Gastrocnemius medialis (tissue), 4 donors: Measurements from ENCODE around the gene TGM2. TPM values are rescaled to one million over a fixed set of nuclear protein-coding genes. Genes with fewer than 3 reads are reported as not detected.

Experiments
- ATAC-seq, 2 donors: fragments of 150-250 bp; one replicate each; pipeline ENCODE4 v1.9.1; 2016
- DNase-seq, 2 donors: peaks; one replicate each; pipeline ENCODE4 v3.0.0-alpha.2; 2019
- H3K27ac ChIP-seq, 4 donors: fragments of 200-600 bp; sonication (generic); 1 replicate in 1 of 4; 2 replicates in 3 of 4; pipeline ENCODE4 v1.5.1; 2016 to 2018; ENCODE audit warnings: mild to moderate bottlenecking in 2 of 4, moderate library complexity in 1 of 4
- H3K27me3 ChIP-seq, 3 donors: fragments of 200-600 bp; sonication (generic) in 2 of 3; 1 replicate in 1 of 3; 2 replicates in 2 of 3; pipeline versions ENCODE4 v1.5.1 to v1.6.0; 2016 to 2019; ENCODE audit warnings: mild to moderate bottlenecking in 1 of 3, moderate library complexity in 1 of 3
- H3K36me3 ChIP-seq, 2 donors: fragments of 200-600 bp; sonication (generic) in 1 of 2; one replicate each; pipeline ENCODE4 v1.5.1; 2017 to 2018
- H3K4me1 ChIP-seq, 2 donors: fragments of 200-600 bp; sonication (generic) in 1 of 2; one replicate each; pipeline ENCODE4 v1.5.1; 2016 to 2017; ENCODE audit warnings: mild to moderate bottlenecking in 2 of 2
- H3K4me3 ChIP-seq, 4 donors: fragments of 200-600 bp; sonication (generic) in 3 of 4; 1 replicate in 1 of 4; 2 replicates in 3 of 4; pipeline ENCODE4 v1.5.1; 2016 to 2019; ENCODE audit warnings: mild to moderate bottlenecking in 2 of 4
- H3K9me3 ChIP-seq, 3 donors: fragments of 200-600 bp; sonication (generic) in 2 of 3; 1 replicate in 1 of 3; 2 replicates in 2 of 3; pipeline ENCODE4 v1.5.1; 2016 to 2019
- CTCF ChIP-seq, 5 experiments: fragments of 450-650 bp in 3 of 5; fragments of 200-600 bp in 2 of 5; sonication (generic) in 2 of 5; IDR thresholded peaks in 4 of 5; conservative IDR thresholded peaks in 1 of 5; 1 replicate in 4 of 5; 2 replicates in 1 of 5; pipeline ENCODE4 v1.5.1; 2016 to 2019; ENCODE audit warnings: antibody characterized with exemption in 5 of 5, mild to moderate bottlenecking in 3 of 5, moderate library complexity in 3 of 5
- POLR2A ChIP-seq, 2 donors: fragments of 450-650 bp; IDR thresholded peaks; one replicate each; pipeline ENCODE4 v1.6.1; 2017; ENCODE audit warnings: antibody characterized with exemption in 2 of 2, mild to moderate bottlenecking in 2 of 2, moderate library complexity in 2 of 2
- in situ Hi-C, 4 donors: fragments of 200-750 bp; cut with MboI; loops; one replicate each; pipeline versions ENCODE4 v1.15.0 to v1.8.0; 2017; ENCODE audit warnings: low sequenced_read_pairs in 4 of 4
- intact Hi-C: fragments of 100-400 bp; cut with DNase I; formaldehyde crosslinking; loops from one replicate; pipeline ENCODE4 v1.15.1; 2023; ENCODE audit warnings: low total_unique reads
- total RNA-seq, 4 donors: library from RNA; depleted of rRNA; stranded (reverse); fragments of >200 nt; gene quantifications; one replicate each; pipeline versions ENCODE4 v1.1.0 to v1.2.3, GENCODE V29; 2016

Gene TGM2
- total RNA-seq, 4 donors from 2014 or later = 12.8 to 152 (median 58.4) TPM

DNA sequence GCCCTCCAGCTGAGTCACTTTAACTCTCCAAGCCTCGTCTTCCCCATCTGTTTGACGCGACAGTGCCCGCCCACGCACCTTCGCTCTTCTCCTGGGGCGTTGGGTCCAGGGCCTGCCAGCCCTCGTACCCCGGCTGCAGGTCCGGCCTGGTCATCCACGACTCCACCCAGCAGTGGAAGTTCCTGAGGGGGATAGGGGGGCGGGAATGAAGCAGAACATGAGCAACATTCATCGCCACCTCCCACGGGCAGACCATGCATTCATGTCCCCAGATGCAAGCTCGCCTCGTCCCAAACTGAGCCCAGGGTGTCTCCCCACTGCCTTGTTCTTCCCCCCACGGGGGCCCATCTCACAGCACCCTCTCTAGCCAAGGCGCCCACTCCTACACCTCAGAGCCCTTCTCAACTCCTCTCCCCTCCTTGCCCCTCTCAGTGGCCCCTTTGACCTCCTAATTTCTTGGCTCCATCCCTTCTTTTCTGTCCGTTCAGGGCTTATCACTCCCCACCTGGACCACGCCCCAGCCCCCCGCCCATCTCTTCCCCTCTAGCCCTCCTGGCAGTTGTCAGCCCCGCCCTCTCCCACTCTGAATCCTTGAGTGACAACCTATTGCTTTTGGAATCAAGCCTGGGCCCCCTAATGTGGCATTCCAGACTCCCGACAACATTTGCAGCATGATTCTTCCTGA lies 23.7 kb downstream of the TGM2 start:
- Histone ChIP-seq H3K27ac (no peak overlapping the region), H3K4me3 (no peak overlapping the region), H3K27me3 (no peaks in the 10 kb centered on the region), H3K4me1 (peaks cover 11 to 14% of the 10 kb centered on the region in 2 donors), H3K36me3 (peaks cover 0 to 68% of the 10 kb centered on the region in 2 donors), H3K9me3 (no peaks in the 10 kb centered on the region)
- TF ChIP-seq POLR2A (IDR thresholded peaks at IDR 0.05) (no peak), CTCF (IDR thresholded peaks at IDR 0.05 in 4 of 5, conservative IDR thresholded peaks at IDR 0.05 in 1 of 5) (no peak)
- in situ Hi-C loops = no loop called here
- DNase-seq (no peak), ATAC-seq (no peak)
- intact Hi-C loops = no loop called here

- Histone ChIP-seq H3K4me1 (peaks cover 11 to 14% of the 10 kb centered on the region in 2 donors), H3K9me3 (no peaks in the 10 kb centered on the region), H3K27ac (no peak overlapping the region), H3K27me3 (no peaks in the 10 kb centered on the region), H3K36me3 (peaks cover 0 to 69% of the 10 kb centered on the region in 2 donors), H3K4me3 (no peak overlapping the region)
- no peak for DNase-seq
- intact Hi-C loops = no loop called here
- in situ Hi-C loops = no loop called here
- no peak for TF ChIP-seq CTCF (IDR thresholded peaks at IDR 0.05 in 4 of 5, conservative IDR thresholded peaks at IDR 0.05 in 1 of 5)
- ATAC-seq = no peak
Observed at GRCh38 chr20:38139977-38140753, 24.9 kb downstream of the TGM2 start.

GRCh38 chr20:38139156-38139912 lies 25.7 kb downstream of the TGM2 start:
- no peak overlapping the region for H3K27ac ChIP-seq
- ATAC-seq = no peak
- no peaks in the 10 kb centered on the region for H3K9me3 ChIP-seq
- no peaks in the 10 kb centered on the region for H3K27me3 ChIP-seq
- TF ChIP-seq POLR2A (IDR thresholded peaks at IDR 0.05) (no peak), CTCF (IDR thresholded peaks at IDR 0.05 in 4 of 5, conservative IDR thresholded peaks at IDR 0.05 in 1 of 5) (no peak)
- H3K36me3 ChIP-seq = peaks cover 0 to 64% of the 10 kb centered on the region in 2 donors
- H3K4me3 ChIP-seq = no peak overlapping the region
- intact Hi-C loops (no loop called here), in situ Hi-C loops (no loop called here)
- H3K4me1 ChIP-seq = peaks cover 6 to 10% of the 10 kb centered on the region in 2 donors
- DNase-seq = no peak

GRCh38 chr20:38138086-38138778 lies 26.8 kb downstream of the TGM2 start:
- in situ Hi-C loops = no loop called here

More at GRCh38 chr20:38138086-38138778, 26.8 kb downstream of the TGM2 start:
- TF ChIP-seq CTCF (IDR thresholded peaks at IDR 0.05 in 4 of 5, conservative IDR thresholded peaks at IDR 0.05 in 1 of 5) (no peak), POLR2A (IDR thresholded peaks at IDR 0.05) (no peak)
- no peak for ATAC-seq
- peaks cover 0 to 72% of the 10 kb centered on the region in 2 donors for H3K36me3 ChIP-seq
- no peak for DNase-seq
- H3K4me1 ChIP-seq = peaks cover 0 to 11% of the 10 kb centered on the region in 2 donors
- H3K9me3 ChIP-seq = no peaks in the 10 kb centered on the region
- intact Hi-C loops = no loop called here
- H3K4me3 ChIP-seq = no peak overlapping the region
- no peak overlapping the region for H3K27ac ChIP-seq
- no peaks in the 10 kb centered on the region for H3K27me3 ChIP-seq
